Stimulated activated naive CD8-positive, alpha-beta T cell treated with anti-CD3 and anti-CD28 coated beads, Interleukin-15, Interleukin-2, amounts not matched to agents 100 ng/mL and 50 ng/mL, for 24 hours (primary cell): ENCODE results near the gene CCDC70.

Experiments used
- H3K27ac Mint-ChIP-seq: one replicate; pipeline ENCODE4 v1.8.0; 2021; ENCODE audit warnings: mild to moderate bottlenecking, mixed read lengths
- H3K27me3 Mint-ChIP-seq: one replicate; pipeline ENCODE4 v1.8.0; 2021; ENCODE audit warnings: mixed read lengths
- H3K36me3 Mint-ChIP-seq: one replicate; pipeline ENCODE4 v1.8.0; 2021; ENCODE audit warnings: low read depth, mixed read lengths
- H3K4me1 Mint-ChIP-seq: one replicate; pipeline ENCODE4 v1.8.0; 2021; ENCODE audit warnings: low read depth, mixed read lengths
- H3K4me3 Mint-ChIP-seq: one replicate; pipeline ENCODE4 v1.8.0; 2021; ENCODE audit warnings: mild to moderate bottlenecking, mixed read lengths
- H3K9me3 Mint-ChIP-seq: one replicate; pipeline ENCODE4 v1.8.0; 2021; ENCODE audit warnings: mixed read lengths

Gene CCDC70

DNA sequence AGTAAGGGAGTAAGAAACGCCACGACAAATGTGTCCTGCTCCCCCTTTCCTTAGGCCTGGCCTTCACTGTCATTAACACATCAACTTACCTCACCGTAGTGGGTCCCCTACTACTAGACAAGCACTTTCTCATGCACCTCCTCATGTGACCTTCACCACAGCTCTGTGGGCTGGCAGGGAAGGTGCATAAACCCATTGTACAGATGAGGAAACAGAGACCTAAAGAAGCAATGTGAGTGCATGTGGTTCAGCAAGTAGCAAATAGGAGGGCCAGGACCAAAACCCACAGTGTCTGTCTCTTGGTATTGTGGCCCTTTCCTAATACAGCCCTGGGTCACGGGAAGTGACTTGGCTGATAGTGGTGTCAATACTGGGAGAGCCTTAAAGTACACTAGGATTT is 5.3 kb downstream of the CCDC70 start:
- no peaks in the 10 kb centered on the region for H3K36me3 Mint-ChIP-seq
- no peaks in the 10 kb centered on the region for H3K9me3 Mint-ChIP-seq
- H3K27me3 Mint-ChIP-seq: peaks cover 12% of the 10 kb centered on the region
- peaks cover 11% of the 10 kb centered on the region for H3K4me1 Mint-ChIP-seq
- no peak overlapping the region for H3K4me3 Mint-ChIP-seq
- H3K27ac Mint-ChIP-seq: no peak overlapping the region

DNA sequence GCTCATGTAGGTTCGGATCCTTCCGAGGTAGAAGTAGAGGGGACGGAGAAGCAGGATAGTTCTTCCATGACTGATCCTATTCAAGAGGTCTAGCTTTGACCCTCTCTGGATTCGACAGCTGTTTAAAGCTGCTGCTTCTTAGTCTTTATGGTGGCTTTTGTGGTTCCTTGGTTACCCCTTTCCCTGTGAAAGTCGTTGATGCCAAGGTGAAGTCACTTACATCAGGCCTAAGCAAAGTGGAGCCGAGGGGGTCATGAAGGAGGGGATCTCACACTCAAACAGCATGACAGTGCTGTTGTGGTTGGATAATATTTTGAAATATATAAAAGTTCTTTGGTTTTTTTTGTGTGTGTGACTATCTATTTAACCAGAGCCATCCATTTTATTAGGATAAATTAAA is 8.1 kb downstream of the CCDC70 start:
- Mint-ChIP-seq H3K9me3 (no peaks in the 10 kb centered on the region), H3K4me3 (no peak overlapping the region), H3K27ac (no peak overlapping the region), H3K36me3 (no peaks in the 10 kb centered on the region), H3K27me3 (peaks cover 9% of the 10 kb centered on the region), H3K4me1 (no peaks in the 10 kb centered on the region)

DNA sequence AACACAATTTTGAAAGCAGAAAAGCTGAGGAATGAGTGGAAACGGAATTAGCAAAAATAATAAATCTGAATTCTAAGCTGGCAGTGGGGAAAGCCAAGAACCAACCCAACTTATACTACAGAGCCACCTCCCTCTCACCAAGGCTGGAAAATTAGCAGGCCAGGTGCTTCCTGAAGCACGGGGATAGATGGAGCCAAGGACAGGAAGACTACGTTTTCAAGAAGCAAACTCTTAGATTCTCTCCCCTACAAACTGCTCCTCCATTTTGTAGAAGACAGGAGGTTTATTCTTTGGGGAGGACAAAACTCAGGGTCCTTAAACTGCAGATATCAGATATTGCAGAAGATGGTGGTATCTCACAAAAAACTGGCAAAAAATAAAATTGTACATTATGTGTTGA is 8.8 kb downstream of the CCDC70 start:
- Mint-ChIP-seq H3K4me1 (no peaks in the 10 kb centered on the region), H3K4me3 (no peak overlapping the region), H3K36me3 (no peaks in the 10 kb centered on the region), H3K9me3 (no peaks in the 10 kb centered on the region), H3K27me3 (peaks cover 4% of the 10 kb centered on the region), H3K27ac (no peak overlapping the region)

DNA sequence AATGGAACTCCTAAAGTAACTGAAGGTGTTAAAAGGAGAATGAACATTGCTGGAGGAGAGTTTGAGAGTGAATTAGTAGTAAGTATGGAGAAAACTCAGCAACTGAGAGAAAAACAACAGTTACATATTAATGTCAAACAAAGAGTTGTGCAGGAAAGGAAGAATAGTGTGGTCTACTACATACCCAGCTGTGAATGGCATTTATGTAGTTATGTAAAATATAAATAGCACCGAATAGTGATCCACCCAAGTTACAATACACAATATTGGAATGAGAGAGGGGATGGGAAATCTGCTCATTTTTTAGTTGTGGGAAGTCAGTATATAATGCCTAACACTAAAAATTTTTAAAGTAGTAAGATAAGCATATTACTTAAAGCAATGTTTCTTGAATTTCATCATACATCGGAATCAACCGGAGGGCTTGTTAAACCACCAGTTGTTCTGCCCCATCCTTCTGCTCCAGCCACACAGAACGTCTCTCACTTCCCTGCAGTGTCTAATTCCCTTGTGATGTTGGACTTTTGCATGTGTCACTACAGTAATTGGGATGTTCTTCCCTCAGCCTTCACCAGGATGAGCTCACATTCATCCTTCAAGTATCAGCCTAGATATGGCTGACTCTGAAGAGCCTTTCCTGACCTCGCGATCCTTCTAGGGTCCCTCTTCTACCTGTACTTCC is 11.5 kb downstream of the CCDC70 start:
- Mint-ChIP-seq H3K4me3 (no peak overlapping the region), H3K4me1 (no peaks in the 10 kb centered on the region), H3K36me3 (no peaks in the 10 kb centered on the region), H3K27me3 (peaks cover 7% of the 10 kb centered on the region), H3K9me3 (no peaks in the 10 kb centered on the region), H3K27ac (no peak overlapping the region)

DNA sequence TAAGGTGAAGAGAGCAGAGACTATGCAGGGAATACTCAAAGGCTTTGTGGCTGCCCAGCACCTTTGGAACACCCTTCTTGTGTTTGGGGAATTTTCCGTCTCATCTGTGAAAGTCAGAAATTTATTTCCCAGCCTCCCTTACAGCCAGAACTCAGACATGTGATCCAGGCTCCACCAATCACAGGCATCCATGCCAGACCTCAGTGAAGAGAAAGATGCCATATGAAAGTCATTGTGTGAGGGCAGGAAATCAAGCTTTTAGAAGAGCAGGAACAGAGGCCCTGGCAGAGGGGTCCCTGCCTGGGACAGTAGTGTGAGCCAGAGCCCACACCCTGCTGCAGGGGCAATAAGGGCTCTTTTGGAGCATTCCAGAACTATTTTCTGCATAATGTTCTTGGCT is 12.1 kb downstream of the CCDC70 start:
- Mint-ChIP-seq H3K27me3 (peaks cover 7% of the 10 kb centered on the region), H3K4me3 (no peak overlapping the region), H3K36me3 (no peaks in the 10 kb centered on the region), H3K27ac (no peak overlapping the region), H3K9me3 (no peaks in the 10 kb centered on the region), H3K4me1 (no peaks in the 10 kb centered on the region)

DNA sequence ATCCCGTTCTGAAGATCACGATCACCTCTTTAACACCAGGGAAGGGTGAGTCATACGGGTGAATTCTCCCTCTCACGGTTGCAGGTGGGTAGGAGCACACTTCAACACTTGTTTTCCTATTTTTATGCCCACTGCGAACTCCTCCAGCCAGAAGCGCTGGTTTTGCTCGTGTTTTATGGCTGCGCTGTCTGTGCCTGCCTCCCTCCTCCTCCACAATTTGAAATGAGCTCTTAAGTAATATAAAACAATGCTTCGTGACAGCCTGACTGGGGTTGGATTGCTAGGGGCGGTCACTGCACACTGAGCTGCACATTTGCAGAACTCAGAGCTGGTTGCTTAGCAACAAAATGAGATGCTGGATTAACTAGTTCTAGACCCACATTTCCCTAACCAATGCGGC is 12.9 kb downstream of the CCDC70 start:
- no peak overlapping the region for H3K4me3 Mint-ChIP-seq
- H3K27me3 Mint-ChIP-seq: peaks cover 4% of the 10 kb centered on the region
- H3K27ac Mint-ChIP-seq: no peak overlapping the region
- no peaks in the 10 kb centered on the region for H3K36me3 Mint-ChIP-seq
- peaks cover 5% of the 10 kb centered on the region for H3K4me1 Mint-ChIP-seq
- H3K9me3 Mint-ChIP-seq: no peaks in the 10 kb centered on the region

DNA sequence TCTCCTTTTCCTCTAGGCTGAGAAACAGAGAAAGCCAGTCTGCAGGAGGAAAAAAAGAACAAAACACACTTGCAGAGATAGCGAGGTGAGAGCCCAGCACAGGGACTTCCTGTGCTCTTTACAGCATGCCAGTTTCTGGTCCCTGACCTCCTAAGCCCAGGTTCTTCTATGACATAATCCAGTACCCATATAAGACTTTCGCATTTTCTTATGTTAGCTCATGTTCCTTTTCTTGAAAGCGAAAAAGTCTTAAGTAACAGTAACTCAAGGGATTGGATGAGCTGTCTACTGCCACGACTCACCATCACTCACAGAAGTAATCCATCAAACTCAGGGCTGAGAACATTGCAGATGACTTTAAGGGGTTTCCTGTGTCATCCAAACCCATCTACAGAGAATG is 17.4 kb downstream of the CCDC70 start:
- Mint-ChIP-seq H3K9me3 (peaks cover 11% of the 10 kb centered on the region), H3K4me3 (no peak overlapping the region), H3K4me1 (peaks cover 7% of the 10 kb centered on the region), H3K27ac (no peak overlapping the region), H3K27me3 (peaks cover 4% of the 10 kb centered on the region), H3K36me3 (no peaks in the 10 kb centered on the region)

DNA sequence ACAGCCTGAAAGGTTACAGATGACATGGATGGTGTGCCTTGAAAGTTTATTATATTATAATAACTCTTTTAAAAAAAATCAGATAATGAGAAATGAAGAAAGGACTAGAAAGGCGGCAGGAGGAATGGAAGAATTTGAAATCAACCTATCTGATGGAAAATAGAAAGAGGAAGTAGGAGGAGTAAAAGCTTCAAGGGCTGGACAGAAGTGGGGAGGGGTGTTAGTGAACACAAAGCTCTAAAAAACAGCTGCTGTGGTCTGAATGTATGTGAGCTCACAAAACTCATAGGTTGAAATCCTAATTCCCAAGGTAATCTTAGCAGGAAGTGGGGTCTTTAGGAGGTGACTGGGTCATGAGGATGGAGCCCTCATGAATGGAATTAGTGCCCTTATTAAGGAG is 19.5 kb downstream of the CCDC70 start:
- no peak overlapping the region for H3K4me3 Mint-ChIP-seq
- peaks cover 20% of the 10 kb centered on the region for H3K9me3 Mint-ChIP-seq
- no peaks in the 10 kb centered on the region for H3K36me3 Mint-ChIP-seq
- H3K27me3 Mint-ChIP-seq: peaks cover 4% of the 10 kb centered on the region
- H3K27ac Mint-ChIP-seq: no peak overlapping the region
- peaks cover 7% of the 10 kb centered on the region for H3K4me1 Mint-ChIP-seq

DNA sequence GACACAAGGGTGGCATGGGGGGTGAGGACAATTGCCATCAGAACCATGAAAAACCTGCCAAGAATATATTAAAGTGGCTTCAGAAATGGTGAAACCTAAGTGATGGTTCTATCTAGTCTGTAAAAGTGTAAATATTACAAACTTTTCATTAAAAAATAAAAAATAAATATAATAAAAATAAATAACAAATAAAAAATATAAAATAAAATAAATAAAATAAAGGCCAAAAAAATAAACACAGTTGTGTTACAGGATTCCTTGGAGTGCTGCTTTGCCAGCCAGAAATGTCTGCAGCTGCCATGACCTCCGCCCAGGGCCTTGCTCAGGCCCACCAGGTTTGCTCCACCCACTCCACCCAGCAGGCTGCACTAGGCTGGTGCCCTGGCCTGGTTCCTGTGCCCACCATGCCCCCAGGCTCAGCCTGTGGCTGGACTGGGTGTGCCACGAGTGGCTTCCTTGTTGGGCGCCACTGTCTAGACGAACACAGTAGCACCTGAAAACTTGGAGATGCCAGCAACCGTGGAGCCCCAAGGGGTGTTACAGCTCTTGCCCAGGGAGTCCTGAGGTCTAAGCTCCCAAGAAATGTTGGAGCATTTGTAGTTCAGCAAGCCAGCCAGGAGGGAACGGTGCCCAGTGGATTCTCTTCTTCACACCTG is 20.9 kb downstream of the CCDC70 start:
- Mint-ChIP-seq H3K4me1 (peaks cover 7% of the 10 kb centered on the region), H3K27ac (no peak overlapping the region), H3K27me3 (no peaks in the 10 kb centered on the region), H3K9me3 (peaks cover 20% of the 10 kb centered on the region), H3K36me3 (no peaks in the 10 kb centered on the region), H3K4me3 (no peak overlapping the region)

DNA sequence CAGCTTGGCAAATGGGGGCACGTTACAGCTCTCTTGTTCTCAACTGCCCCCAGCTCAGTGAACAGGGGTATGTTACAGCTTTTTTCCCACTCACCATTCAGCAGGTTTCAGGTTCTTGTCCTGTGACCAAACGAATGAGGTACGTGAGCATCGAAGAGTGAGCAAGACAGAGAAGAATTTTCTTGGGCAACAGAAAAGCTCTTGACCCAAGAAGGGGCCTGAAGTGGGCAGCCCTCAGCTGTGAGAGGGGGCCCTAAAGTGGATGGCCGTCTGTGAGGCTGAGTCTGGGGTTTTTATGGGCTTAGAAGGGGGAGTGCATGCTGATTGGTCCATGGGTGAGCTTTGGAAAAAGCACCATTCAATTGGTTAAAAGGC is 21.4 kb downstream of the CCDC70 start:
- H3K4me1 Mint-ChIP-seq: peaks cover 7% of the 10 kb centered on the region
- no peaks in the 10 kb centered on the region for H3K36me3 Mint-ChIP-seq
- H3K27me3 Mint-ChIP-seq: no peaks in the 10 kb centered on the region
- peaks cover 20% of the 10 kb centered on the region for H3K9me3 Mint-ChIP-seq
- no peak overlapping the region for H3K27ac Mint-ChIP-seq
- H3K4me3 Mint-ChIP-seq: no peak overlapping the region

DNA sequence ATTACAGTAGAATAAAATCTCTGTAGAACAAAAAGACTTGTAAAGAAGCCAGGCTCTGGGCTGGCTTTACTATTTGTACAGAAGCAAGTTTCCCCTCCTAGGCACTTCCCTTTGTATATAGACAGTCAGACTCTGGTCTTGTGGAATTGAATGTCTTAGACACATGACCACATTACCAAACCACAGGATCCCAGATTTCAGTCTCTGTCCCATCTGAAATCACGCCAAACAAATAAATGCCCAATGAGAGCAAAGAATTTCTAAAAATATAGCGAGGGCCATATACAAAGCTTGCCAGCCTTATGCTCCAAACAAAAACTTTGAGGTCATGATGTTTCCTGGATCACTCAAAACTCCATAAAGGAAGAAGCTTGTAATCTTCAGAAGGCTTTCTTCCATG is 23.9 kb downstream of the CCDC70 start:
- H3K36me3 Mint-ChIP-seq: no peaks in the 10 kb centered on the region

DNA sequence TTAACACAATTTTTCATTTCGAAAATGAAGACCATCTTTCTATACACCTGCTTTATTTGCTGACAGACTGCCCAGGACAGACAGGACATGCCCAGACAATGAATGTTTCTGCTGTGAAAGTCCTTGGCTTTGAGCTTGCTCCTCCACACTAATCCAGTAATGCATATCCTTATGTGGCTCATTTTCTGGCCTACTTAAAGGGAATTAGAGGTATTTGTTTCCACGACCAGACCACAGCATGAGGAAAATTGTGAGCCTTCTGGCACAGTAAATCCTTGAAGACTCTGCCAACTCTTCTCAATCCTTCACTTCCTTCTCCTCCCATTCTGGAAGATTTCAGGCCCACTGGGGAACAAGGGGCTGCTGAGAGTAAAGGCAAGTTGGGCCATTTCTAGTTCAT is 25.7 kb downstream of the CCDC70 start:
- Mint-ChIP-seq H3K9me3 (peaks cover 9% of the 10 kb centered on the region), H3K4me1 (no peaks in the 10 kb centered on the region), H3K27ac (no peak overlapping the region), H3K4me3 (no peak overlapping the region), H3K27me3 (peaks cover 3% of the 10 kb centered on the region), H3K36me3 (no peaks in the 10 kb centered on the region)

More for the DNA sequence above, 23.9 kb downstream of the CCDC70 start:
- Mint-ChIP-seq H3K9me3 (peaks cover 20% of the 10 kb centered on the region), H3K27me3 (peaks cover 3% of the 10 kb centered on the region), H3K4me3 (no peak overlapping the region), H3K4me1 (no peaks in the 10 kb centered on the region), H3K27ac (no peak overlapping the region)

DNA sequence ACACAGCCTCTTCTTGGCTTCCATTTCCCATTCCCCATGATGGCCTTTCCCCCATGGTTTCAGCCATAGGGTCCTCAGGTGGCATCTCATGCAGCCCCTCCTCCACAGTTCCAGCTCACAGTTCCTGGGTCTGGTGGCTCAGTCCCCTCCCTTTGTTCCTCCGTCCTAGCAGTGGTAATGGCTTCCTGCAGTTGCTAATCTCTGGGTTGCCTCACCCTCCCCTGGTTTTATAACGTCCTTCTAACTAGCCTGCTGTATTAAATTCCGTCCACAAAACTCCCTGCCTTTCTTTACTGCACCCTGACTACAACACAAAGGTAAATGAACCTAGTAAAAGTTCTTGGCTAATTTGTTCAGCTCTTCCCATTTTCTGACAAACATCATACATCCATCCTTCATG is 30.9 kb downstream of the CCDC70 start:
- H3K4me1 Mint-ChIP-seq: no peaks in the 10 kb centered on the region
- peaks cover 10% of the 10 kb centered on the region for H3K27me3 Mint-ChIP-seq
- H3K27ac Mint-ChIP-seq: no peak overlapping the region

DNA sequence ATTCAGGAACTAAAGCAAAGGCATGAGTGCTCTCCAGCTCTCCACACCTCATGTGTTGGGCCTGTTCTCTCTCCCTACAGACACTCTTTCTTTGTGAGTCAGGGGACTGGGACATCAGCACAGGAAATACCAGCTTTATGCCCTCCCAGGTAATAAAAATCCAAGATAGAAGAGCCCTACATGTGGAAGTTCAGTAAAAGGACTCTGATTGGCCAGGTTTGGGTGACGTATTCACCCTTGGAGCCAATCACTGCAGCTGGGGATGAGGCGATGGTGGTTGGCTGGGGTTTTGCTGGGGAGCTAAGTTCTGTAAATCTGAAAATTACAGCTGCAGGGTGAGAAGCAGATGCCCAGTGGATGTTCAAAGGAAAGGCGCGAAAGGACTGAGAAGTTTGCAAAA is 32.5 kb downstream of the CCDC70 start:
- H3K9me3 Mint-ChIP-seq: no peaks in the 10 kb centered on the region
- H3K4me3 Mint-ChIP-seq: no peak overlapping the region
- peaks cover 10% of the 10 kb centered on the region for H3K27me3 Mint-ChIP-seq
- H3K4me1 Mint-ChIP-seq: no peaks in the 10 kb centered on the region
- H3K36me3 Mint-ChIP-seq: no peaks in the 10 kb centered on the region
- H3K27ac Mint-ChIP-seq: no peak overlapping the region

More for the DNA sequence above, 30.9 kb downstream of the CCDC70 start:
- Mint-ChIP-seq H3K9me3 (no peaks in the 10 kb centered on the region), H3K4me3 (no peak overlapping the region), H3K36me3 (no peaks in the 10 kb centered on the region)

DNA sequence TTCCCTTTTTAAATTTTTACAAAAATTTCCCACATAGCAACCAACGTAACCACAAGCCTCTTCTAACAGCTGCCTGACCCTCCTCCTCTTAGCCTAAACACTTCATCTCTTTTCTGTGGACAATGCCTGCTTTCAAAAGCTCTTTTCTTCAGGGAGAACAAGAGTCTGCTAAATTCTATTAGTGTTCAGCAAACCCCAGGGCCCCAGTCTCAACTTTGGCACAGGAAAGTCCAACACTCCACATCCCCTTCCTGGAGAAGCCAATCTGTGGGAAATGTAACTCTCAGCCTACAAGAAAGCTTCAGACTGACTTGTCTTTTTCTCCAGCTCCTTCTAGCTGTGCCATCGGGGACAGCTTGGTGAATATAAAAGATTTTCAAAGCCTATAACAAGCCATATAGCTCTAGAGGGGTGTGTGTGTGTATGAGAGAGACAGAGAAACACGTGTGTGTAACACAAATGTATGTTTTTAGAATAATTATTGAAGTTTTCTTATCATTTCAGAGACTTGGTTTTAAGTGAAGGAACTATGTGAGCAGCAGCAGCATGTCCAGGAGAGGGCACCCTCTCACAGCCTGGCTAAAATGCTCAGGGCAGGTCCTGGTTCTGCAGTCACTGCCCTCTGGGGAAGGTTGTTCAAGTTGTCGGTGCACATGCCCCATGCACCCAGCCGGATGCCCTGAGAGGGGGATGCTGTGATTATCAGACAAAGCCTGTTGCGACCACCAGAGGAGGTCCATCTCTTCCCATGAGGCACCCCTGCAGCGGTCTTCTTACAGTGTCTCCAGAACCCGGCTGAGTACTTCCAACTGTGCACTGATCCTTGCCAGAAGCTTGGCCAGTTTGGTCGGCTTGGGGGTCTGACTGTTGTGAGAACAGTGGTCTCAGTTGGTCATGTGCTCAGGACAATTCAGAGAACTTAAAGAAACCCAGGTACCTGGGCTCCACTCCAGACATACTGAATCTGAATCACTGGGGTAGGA is 34.4 kb downstream of the CCDC70 start:
- Mint-ChIP-seq H3K27me3 (peaks cover 7% of the 10 kb centered on the region), H3K36me3 (no peaks in the 10 kb centered on the region), H3K27ac (no peak overlapping the region), H3K4me3 (no peak overlapping the region), H3K4me1 (no peaks in the 10 kb centered on the region), H3K9me3 (no peaks in the 10 kb centered on the region)
